Sigmoid colon (tissue), 7 donors: ENCODE measurements around the gene PNLIPRP3. TPM values are rescaled to one million over a fixed set of nuclear protein-coding genes. Genes with fewer than 3 reads are reported as not detected.

Experiments
- DNase-seq: peaks from one replicate; pipeline ENCODE4 v3.0.0-alpha.2; 2019
- H3K27ac ChIP-seq, 4 donors: fragments of 200-600 bp; sonication (generic); one replicate each; pipeline ENCODE4 v1.5.1; 2016 to 2019; ENCODE audit warnings: mild to moderate bottlenecking in 1 of 4
- H3K27me3 ChIP-seq, 3 donors: fragments of 200-600 bp; sonication (generic); one replicate each; pipeline ENCODE4 v1.5.1; 2019; ENCODE audit warnings: mild to moderate bottlenecking in 1 of 3
- H3K36me3 ChIP-seq, 4 donors: fragments of 200-600 bp; sonication (generic); one replicate each; pipeline ENCODE4 v1.5.1; 2016 to 2019
- H3K4me1 ChIP-seq, 4 donors: fragments of 200-600 bp; sonication (generic); one replicate each; pipeline ENCODE4 v1.5.1; 2017 to 2019
- H3K4me3 ChIP-seq, 4 donors: fragments of 200-600 bp; sonication (generic); one replicate each; pipeline ENCODE4 v1.5.1; 2017 to 2019; ENCODE audit warnings: mild to moderate bottlenecking in 2 of 4, moderate library complexity in 1 of 4
- H3K9me3 ChIP-seq, 4 donors: fragments of 200-600 bp in 3 of 4; sonication (generic) in 3 of 4; one replicate each; pipeline versions ENCODE4 v1.5.1 to v1.6.1; 2013 to 2019
- CTCF ChIP-seq, 4 experiments: fragments of 450-650 bp in 3 of 4; fragments of 200-600 bp in 1 of 4; IDR thresholded peaks; one replicate each; pipeline ENCODE4 v1.5.1; 2016 to 2019; ENCODE audit warnings: antibody characterized with exemption in 4 of 4, mild to moderate bottlenecking in 3 of 4, moderate library complexity in 2 of 4
- EP300 ChIP-seq, 4 donors: sonication (generic); formaldehyde crosslinking; IDR thresholded peaks; one replicate each; pipeline ENCODE4 v1.6.1; 2017; ENCODE audit warnings: antibody characterized with exemption in 4 of 4
- POLR2A ChIP-seq, 2 donors: fragments of 450-650 bp; IDR thresholded peaks; one replicate each; pipeline ENCODE4 v1.6.1; 2016; ENCODE audit warnings: antibody characterized with exemption in 2 of 2, mild to moderate bottlenecking in 2 of 2, moderate library complexity in 2 of 2
- POLR2AphosphoS5 ChIP-seq, 4 donors: sonication (generic); formaldehyde crosslinking; IDR thresholded peaks; one replicate each; pipeline ENCODE4 v1.6.1; 2017; ENCODE audit warnings: antibody characterized with exemption in 4 of 4
- WGBS, 2 donors: extraction: QIAGEN DNeasy Blood & Tissue Kit; methylation state at CpG; one replicate each; pipeline ENCODE4 v1.1.7; 2013; 5-methylcytosine and 5-hydroxymethylcytosine counted together
- intact Hi-C: fragments of 100-400 bp; cut with DNase I; formaldehyde crosslinking; loops from one replicate; pipeline ENCODE4 v1.15.1; 2023
- polyA plus RNA-seq, 3 donors: library from polyadenylated mRNA; stranded (reverse); fragments of 200-250 nt; gene quantifications; one replicate each; pipeline ENCODE4 v1.2.3, GENCODE V29; 2013
- total RNA-seq, 4 donors: library from RNA; depleted of rRNA; stranded (reverse); fragments of >200 nt; gene quantifications; one replicate each; pipeline ENCODE4 v1.1.0, GENCODE V29; 2016
- donor health status: healthy with polysubstance abuse.
- donor health status: Bipolar disorder and iron deficiency.
- donor health status: healthy.

Gene PNLIPRP3
- total and polyA plus RNA-seq, 7 donors: 0.54 TPM; not detected in 6

GRCh38 chr10:116476461-116476860 is 48.8 kb downstream of the PNLIPRP3 start:
- intact Hi-C loops: no loop called here

GRCh38 chr10:116477986-116478664 is 50.5 kb downstream of the PNLIPRP3 start:
- no peak for TF ChIP-seq POLR2AphosphoS5 (IDR thresholded peaks at IDR 0.05)
- no peaks in the 10 kb centered on the region for H3K36me3 ChIP-seq
- 69 to 78% methylated on average over 12 of the region's 12 CpGs for WGBS, 2 donors
- peaks cover 0 to 14% (median 9%) of the 10 kb centered on the region in 4 donors for H3K4me1 ChIP-seq
- no peaks in the 10 kb centered on the region for H3K9me3 ChIP-seq
- DNase-seq: no peak
- no peak overlapping the region for H3K4me3 ChIP-seq
- intact Hi-C loops: no loop called here
- no peak overlapping the region for H3K27ac ChIP-seq
- H3K27me3 ChIP-seq: no peaks in the 10 kb centered on the region

More at GRCh38 chr10:116476461-116476860, 48.8 kb downstream of the PNLIPRP3 start:
- peaks cover 0 to 21% (median 9%) of the 10 kb centered on the region in 4 donors for H3K4me1 ChIP-seq
- H3K27me3 ChIP-seq: no peaks in the 10 kb centered on the region
- no peak for DNase-seq
- no peak overlapping the region for H3K27ac ChIP-seq
- TF ChIP-seq CTCF (IDR thresholded peaks at IDR 0.05): no peak
- H3K36me3 ChIP-seq: no peaks in the 10 kb centered on the region
- no peaks in the 10 kb centered on the region for H3K9me3 ChIP-seq
- H3K4me3 ChIP-seq: no peak overlapping the region
- WGBS, 2 donors: 70 to 75% methylated on average over 4 of the region's 4 CpGs

GRCh38 chr10:116486770-116487448 is 59.3 kb downstream of the PNLIPRP3 start:
- Histone ChIP-seq H3K27me3 (no peaks in the 10 kb centered on the region), H3K4me3 (no peak overlapping the region), H3K9me3 (no peaks in the 10 kb centered on the region), H3K36me3 (no peaks in the 10 kb centered on the region), H3K27ac (no peak overlapping the region), H3K4me1 (no peaks in the 10 kb centered on the region)
- no peak for TF ChIP-seq CTCF (IDR thresholded peaks at IDR 0.05)
- TF ChIP-seq POLR2AphosphoS5 (IDR thresholded peaks at IDR 0.05): no peak
- no peak for TF ChIP-seq POLR2A (IDR thresholded peaks at IDR 0.05)
- TF ChIP-seq EP300 (IDR thresholded peaks at IDR 0.05): no peak
- intact Hi-C loops: no loop called here
- 78 to 84% methylated on average over 7 of the region's 7 CpGs for WGBS, 2 donors
- DNase-seq: no peak

- no peak for TF ChIP-seq CTCF (IDR thresholded peaks at IDR 0.05)
- no peak for TF ChIP-seq POLR2A (IDR thresholded peaks at IDR 0.05)
- no peak for TF ChIP-seq EP300 (IDR thresholded peaks at IDR 0.05)
- no peak for TF ChIP-seq POLR2AphosphoS5 (IDR thresholded peaks at IDR 0.05)
- intact Hi-C loops: no loop called here
- Histone ChIP-seq H3K27me3 (no peaks in the 10 kb centered on the region), H3K4me3 (no peak overlapping the region), H3K9me3 (no peaks in the 10 kb centered on the region), H3K4me1 (no peaks in the 10 kb centered on the region), H3K36me3 (no peaks in the 10 kb centered on the region), H3K27ac (no peak overlapping the region)
- WGBS, 2 donors: 93 to 96% methylated on average over 1 of the region's 1 CpG
- DNase-seq: no peak
These were observed 60.1 kb downstream of the PNLIPRP3 start for GRCh38 chr10:116487522-116488430.

DNA sequence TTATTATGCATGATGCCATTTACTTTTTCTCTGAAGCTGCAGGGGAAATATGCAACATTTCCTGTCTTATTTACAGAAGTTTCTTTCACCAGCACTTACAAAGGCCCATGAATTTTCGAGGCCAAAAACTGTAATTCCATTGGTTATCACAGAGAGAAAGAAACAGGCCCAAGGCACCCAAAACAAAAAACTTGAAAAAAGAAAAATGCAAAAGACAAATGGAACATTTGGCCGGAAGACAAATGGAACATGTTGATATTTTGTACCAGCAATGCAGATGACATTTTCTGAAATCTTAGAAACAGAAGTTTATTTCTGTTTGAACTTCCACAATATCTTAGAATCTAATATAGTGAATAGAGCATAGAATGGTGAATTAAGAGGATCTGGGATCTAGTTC is 61.8 kb downstream of the PNLIPRP3 start:
- intact Hi-C loops: no loop called here
- WGBS, 2 donors: 84 to 88% methylated on average over 2 of the region's 2 CpGs

More for the DNA sequence above, 61.8 kb downstream of the PNLIPRP3 start:
- Histone ChIP-seq H3K36me3 (no peaks in the 10 kb centered on the region), H3K27me3 (no peaks in the 10 kb centered on the region), H3K4me3 (no peak overlapping the region), H3K9me3 (no peaks in the 10 kb centered on the region), H3K27ac (no peak overlapping the region), H3K4me1 (no peaks in the 10 kb centered on the region)
- no peak for DNase-seq
- TF ChIP-seq POLR2A (IDR thresholded peaks at IDR 0.05) (no peak), CTCF (IDR thresholded peaks at IDR 0.05) (no peak), EP300 (IDR thresholded peaks at IDR 0.05) (no peak), POLR2AphosphoS5 (IDR thresholded peaks at IDR 0.05) (no peak)
